ENCODE data around the gene SGCD.

SGCD gene

DNA sequence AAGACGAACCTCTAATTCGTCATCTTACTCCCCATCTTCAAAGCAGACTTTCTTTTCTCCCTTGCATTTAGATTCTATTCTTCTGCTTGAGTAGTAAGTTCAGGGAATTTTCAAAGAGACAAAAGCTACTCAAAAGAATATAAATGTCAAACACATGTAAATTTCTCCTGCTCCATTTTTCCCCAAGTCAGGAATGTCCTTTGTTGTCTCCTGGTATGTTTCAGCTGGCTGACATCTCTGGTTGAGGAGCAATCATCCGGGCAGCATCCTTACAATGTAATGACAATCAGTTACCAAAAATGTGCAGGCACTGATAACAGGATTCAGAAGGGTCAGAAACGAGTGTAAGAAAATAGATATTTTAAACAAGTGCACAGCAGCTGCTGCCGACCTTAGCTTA, 475.5 kb downstream of the SGCD start:
- no peak for DNase-seq

DNA sequence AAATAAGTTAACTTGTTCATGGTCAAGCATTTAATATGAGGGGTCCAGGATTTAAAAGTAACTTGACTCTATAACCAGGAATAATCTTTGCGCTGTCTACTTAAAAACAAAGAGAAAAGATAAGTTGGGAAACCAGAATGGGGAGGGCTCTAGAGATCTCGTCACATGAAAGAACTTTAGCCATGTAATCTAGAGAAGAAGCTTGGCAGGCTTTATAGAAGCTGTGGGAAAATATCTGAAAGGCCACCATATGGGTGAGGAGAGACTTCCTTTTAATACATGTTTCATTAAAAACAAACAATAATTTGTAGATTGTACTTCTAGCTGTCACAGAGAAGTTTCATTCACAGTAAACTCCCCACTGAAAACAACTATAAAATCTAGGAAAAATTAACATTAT, 476.4 kb downstream of the SGCD start:
- no peak for DNase-seq

DNA sequence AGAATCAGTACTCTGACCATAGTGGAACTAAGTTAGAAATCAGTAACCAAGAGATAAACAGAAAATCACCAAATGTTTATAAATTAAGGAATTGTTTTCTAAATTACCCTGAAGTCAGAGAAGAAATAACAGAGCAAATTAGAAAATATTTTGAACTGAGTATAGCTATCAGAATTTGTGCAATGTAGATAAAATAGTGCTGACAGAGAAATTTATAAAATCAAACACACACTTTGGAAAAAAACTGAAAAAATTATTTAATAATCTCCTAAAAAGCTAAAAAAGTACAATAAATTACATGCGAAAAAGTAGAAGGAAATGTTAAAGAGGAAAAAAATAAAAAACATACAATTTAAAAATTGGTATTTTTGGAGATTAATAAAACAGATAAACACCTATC, 486.0 kb downstream of the SGCD start:
- no peak for DNase-seq

DNA sequence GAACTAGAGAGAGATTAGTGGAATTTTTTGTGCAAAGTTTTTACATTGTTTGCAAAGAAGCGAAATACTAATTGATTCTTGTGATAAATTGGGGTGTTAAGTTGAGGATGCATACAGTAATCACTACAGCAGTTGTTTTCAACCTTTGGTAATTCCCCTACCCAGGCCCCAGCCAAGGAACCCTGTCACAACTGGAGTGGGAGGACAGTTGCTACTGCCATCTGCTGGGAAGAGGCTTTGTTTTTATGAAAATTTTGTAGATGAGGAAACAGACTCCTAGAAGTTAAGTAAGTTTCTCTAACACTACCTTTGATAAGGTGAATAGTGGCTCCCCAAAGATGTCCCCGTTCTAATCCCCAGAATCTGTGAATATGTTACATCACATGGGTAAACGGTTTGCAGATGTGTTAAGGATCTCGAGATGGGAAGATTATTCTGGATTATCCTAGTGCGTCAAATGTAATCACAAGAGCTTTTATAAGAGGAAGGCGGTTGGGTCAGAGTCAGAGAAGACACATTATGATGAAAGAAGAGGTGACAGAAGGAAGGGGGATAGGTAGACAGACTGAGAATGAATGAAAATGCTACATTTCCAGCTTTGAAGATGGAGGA, 489.1 kb downstream of the SGCD start:
- DNase-seq, result no peak
